Fibroblast of peridontal ligament (primary cell): Measurements from ENCODE around the gene RASIP1.
A peak's percentile ranks its signal among the peaks of the same experiment; 100 is the strongest.
"Not testable (repeated sequence)": the region's sequence is repeated elsewhere in the genome, so short reads cannot be mapped to it uniquely, and the experiment has no call there.

Experiments
- DNase-seq: peaks from one replicate; pipeline ENCODE4 v3.0.0-alpha.2; 2010; ENCODE audit errors: extremely low read depth

RASIP1 gene

GRCh38 chr19:48713041-48713863, 27.2 kb downstream of the RASIP1 start:
- no peak for DNase-seq

DNA sequence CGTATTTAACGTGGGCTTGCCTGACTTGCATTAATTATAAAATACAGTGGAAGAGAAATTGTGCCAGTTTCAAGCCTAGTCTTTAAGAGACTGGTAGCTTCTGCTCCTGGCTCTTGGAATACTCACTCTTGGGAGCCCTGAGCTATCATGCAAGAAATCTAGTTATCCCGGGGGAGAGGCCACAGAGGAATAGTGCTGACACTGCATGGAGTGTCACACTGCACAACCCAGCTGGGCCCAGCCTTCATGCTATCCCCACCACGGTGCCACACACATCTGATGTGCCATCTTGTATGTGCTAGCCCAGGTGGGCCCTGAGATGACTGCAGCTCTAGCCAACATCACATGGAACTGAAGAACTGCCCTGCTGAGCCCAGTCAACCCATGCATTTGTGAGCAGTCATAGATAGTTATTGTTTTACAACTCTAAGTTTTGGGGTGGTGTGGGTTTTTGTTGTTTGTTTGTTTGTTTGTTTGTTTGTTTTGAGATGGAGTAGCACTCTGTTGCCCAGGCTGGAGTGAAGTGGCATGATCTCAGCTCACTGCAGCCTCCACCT, 29.2 kb downstream of the RASIP1 start:
- no peak for DNase-seq

GRCh38 chr19:48708471-48708870, 31.9 kb downstream of the RASIP1 start:
- DNase-seq: no peak

DNA sequence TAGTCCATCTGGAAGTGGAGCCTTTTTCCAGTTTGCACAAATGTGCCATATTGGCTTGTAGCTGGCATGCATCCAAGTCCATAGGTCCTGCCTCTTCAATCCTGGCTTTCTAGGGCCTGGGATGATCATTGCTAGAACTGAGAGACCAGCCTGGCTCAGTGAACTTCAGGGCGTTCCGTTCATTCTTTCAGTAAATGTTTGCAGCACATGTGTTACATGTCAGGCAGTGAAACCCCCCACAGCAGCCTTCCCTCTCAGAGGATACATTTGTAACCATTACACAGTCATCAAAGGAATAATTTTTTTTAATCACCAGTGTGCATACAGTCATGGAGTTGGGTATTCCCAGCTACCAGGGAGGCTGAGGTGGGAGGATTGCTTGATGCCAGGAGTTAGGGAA, 35.0 kb downstream of the RASIP1 start:
- no peak for DNase-seq

GRCh38 chr19:48703316-48703715, 37.1 kb downstream of the RASIP1 start:
- DNase-seq: no peak

DNA sequence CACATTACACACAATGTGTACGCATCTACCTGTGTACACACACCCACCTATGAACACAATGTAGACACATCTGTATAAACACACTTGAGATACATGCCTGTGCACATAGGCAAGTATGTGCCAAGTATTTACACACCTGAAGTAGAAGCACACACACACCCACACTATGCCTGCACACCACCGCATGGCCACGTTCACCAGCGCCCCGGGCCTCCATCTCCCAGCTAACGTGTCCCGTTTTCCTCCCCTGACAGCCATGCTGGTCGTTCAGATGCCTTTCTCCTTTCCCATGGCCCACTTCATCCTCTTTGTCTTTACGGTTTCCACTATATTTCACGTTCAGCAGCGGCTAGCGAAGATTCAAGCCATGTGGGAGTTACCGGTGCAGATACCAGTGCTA, 37.7 kb downstream of the RASIP1 start:
- no peak for DNase-seq

GRCh38 chr19:48698046-48698445, 42.4 kb downstream of the RASIP1 start:
- DNase-seq: peak; percentile 69

DNA sequence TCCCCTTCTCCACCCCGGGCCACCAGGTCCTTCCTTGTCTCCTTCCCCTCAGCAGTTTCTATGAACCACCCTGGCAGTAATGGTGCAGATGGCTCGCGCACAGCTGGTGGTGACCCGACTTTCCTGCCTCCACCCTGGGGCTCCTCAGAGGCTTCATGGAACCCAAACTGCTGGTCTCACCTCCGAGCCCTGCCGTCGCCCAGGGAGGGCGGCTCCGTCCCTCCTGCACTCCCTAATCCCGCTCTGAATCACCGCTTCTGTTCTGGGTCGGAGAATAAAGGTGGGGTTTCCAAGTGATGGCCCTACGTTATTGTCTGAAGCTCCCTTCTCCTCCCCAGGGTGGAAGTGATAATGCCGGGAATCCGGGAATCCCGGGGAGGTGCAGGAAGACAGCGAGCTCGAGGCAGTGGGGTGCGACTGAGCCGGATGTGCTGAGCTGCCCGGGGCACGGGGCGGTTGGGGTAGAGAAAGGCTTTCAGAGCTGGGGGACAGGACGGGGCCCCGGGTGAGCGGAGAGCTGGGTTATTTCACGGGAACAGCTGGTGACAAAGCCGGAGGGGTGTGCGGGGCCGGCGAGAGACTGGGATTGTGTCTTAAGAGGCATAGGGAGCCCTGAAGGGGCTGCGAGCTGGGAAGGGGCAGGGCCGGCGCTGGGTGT, 43.9 kb downstream of the RASIP1 start:
- no peak for DNase-seq

DNA sequence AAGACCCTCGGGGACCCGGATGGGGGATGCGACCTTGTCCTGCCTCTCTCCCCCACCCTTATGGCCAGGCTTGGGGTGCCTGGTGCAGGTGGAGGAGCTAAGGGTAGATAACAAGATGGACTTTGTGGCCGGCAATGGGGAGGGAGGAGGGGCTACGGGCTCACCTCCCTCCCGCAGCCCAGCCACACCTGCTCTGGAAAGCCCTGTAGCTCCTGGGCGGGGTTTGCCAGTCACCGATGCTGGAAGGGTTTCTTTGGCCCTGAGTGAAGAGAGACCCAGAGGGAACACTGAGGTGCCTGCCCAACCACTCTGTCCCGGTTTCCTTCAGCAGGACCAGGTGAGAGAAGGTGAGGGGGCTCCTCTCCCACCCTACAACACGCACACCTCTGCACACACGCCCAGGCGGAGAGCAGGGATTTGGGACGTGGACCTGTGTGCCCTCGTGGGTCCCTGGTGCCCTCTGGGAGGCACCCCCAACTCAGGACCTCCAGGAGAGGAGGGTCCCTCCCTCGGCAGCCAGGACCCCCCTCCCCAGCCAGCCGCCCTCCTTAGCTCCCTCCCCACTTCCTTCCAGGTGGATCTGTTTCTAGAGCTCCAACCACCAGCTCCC, 44.6 kb downstream of the RASIP1 start, which contains the start of gene FUT2:
Gene FUT2, plus strand, starts transcription at position 229 of the 610 bp plus-strand sequence. CDS start 6,986 bp downstream, outside the sequence.
- DNase-seq: no peak

- not testable (repeated sequence) for DNase-seq
Measured at GRCh38 chr19:48693629-48694028, 46.8 kb downstream of the RASIP1 start.

DNA sequence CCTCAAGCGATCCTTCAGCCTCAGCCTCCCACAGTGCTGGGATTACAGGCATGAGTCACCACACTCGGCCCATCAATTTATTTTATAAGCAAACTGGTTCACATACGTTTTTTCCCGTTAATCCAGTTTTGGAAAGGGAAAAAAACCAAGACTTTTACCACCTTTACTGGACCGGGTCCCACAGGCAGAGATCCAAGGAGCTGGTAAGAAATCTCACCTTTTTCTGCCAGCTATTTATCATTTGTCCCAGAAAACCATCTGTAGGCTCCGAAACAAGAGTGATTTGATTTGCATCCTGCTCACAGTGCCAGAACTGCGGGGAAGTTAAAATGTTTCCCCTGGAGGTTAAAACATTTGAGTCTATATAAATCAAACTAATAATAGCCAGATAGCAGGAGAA, 51.0 kb downstream of the RASIP1 start:
- DNase-seq: no peak

DNA sequence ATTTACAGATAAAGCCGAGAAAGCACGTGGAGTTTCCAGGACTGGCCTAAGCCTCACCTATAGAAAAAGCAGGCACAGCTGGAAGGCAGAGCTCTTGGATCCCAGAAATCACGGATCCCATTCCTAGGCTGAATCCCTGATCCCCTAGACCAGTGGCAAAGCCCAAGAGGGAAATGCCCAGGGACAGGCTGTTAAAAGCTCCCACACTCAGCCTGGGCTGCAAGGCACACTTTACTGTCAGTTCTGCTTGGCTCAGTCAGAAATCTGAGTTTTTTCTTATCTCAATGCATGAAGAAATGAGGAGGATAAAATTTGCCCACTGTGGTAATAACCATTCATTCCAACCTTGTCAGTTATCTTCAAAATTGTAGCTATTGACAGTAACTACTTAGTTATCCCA, 52.6 kb downstream of the RASIP1 start:
- no peak for DNase-seq

GRCh38 chr19:48686637-48687036, 53.8 kb downstream of the RASIP1 start:
- not testable (repeated sequence) for DNase-seq

DNA sequence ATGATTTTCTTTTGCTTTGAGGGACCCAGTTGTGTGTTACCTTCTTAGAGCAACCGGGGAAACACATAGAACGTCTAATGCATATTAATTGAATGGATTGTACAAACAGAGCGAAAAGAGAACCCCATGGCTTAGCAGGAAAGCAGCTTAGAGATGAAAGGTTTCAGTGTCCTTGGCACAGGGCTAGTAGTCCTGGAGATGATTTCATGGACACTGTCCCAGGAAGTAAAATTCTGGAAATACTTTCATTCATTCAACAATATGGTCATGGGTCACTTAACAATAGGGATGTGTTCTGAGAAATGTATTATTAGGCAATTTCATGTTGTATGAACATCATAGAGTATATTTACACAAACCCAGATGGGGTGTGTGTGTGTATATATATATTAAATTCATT, 54.3 kb downstream of the RASIP1 start:
- DNase-seq: no peak

DNA sequence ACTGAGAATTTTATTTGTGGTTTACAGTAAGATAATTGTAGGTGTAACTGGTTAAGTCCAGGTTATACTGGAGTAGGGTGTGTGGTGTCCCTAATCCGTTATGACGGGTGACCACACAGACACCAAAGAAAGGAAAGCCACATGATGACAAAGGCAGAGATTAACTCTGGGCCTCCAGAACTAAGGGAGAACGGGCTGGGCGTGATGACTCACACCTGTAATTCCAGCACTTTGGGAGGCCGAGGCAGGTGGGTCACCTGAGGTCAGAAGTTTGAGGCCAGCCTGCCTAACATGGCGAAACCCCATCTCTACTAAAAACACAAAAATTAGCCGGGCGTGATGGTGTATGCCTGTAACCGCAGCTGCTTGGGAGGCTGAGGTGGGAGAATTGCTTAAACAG, 54.8 kb downstream of the RASIP1 start:
- no peak for DNase-seq

DNA sequence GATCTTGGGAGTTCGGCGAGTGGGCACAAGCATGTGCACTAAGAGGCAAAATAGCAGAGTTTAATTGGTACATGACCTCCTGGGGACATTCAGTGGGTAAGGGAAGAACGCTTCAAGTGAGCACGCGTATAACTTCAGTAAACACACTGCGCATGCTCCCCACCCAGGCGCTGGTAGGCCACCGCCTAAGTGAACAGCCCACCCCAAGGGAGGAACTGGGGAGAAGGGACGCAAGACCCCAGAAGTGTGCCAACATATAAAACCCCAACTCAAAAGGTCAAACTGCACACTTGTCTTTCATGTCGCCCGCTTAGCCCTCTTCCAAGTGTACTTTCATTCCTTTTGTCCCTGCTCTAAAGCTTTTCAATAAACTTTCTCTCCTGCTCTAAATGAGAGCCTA, 57.1 kb downstream of the RASIP1 start:
- DNase-seq: peak; percentile 56

DNA sequence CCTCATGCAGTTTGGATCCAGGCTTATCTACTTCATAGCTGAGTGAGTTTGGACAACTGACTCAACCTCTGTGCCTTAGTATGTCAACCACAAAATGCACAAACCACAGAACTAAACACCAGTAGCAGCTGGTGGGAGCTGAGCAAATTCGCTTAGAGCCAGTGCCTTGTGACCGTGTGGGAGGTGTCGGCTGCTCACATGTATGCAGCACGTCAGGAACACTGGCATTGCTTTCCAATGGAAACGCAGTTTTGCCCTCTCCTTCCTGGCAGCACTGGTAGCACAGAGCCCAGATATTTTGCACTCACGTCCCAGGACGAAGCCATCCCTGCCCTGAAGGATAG, 59.3 kb downstream of the RASIP1 start:
- peak; percentile 79 for DNase-seq

DNA sequence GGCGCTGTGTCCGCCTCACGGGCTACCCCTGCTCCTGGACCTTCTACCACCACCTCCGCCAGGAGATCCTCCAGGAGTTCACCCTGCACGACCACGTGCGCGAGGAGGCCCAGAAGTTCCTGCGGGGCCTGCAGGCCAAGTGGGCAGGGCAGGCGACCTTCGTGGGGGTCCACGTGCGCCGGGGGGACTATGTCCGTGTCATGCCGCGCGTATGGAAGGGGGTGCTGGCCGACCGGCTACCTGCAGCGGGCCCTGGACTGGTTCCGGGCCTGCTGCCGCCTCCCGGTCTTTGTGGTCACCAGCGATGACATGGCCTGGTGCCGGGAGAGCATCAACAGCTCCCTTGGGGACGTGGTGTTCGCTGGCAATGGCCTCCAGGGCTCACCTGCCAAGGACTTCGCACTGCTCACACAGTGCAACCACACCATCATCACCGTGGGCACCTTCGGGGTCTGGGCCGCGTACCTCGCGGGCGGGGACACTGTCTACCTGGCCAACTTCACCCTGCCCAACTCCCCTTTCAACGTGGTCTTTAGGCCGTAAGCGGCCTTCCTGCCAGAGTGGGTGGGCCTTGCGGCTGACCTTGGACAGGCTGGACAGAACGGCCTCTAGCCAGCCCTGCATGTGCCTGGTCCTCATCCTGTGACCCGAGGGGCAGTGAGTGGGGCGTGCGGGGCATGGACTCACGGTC, 59.8 kb downstream of the RASIP1 start:
- no peak for DNase-seq

DNA sequence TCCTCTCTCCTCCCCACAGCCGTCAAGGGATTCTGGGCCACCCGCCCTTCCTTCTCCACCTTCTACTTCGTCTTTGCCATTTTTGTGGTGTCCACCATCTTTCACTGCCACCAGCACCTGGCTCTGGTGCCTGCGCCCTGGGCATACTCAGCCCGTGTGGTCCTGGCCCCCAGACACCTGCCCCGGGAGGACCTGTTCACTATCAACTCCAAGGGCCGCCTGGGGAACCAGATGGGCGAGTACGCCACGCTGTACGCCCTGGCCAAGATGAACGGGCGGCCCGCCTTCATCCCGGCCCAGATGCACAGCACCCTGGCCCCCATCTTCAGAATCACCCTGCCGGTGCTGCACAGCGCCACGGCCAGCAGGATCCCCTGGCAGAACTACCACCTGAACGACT, 60.4 kb downstream of the RASIP1 start:
- not testable (repeated sequence) for DNase-seq

DNA sequence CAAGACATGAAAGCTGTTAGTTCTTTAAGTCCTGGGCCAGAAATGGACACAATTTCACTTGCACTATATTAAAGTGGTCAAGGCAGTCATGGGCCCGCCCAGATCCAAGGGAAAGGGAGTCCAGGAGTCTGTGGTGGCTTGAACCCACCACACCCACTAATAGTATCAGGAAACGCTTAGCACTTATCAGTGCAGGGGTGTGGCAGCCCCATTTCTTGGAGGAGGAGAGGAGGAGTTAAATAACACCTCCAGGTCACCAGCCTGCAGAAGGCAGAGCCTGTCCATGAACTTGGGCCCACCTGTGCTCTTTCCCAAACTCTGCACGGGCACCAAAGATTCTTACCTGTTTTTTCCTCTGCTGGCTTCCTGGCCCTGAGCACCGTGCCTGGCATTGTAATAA, 62.2 kb downstream of the RASIP1 start:
- DNase-seq: no peak

- no peak for DNase-seq
Measured at GRCh38 chr19:48676887-48677286, 63.5 kb downstream of the RASIP1 start.

DNA sequence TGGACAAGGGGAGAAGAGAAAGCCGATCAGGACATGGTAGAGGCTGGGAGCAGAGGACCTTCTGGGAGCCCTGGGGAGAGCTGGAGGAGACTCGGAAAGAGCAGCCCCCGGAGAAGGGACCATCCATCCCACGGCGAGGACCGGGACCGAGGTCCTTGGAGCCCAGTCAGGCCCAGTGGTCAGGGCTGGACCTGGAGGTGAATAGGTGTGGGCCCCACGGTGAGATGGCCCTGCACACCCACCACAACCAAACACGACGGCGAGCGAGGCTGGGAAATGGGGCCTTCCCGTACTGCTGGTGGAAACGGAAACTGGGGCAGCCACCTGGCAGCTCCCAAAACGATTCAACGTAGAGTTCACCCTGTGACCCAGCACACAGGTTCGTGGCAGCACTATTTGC, 63.9 kb downstream of the RASIP1 start:
- no peak for DNase-seq
